Measurements from ENCODE around the gene P2RY12. TPM values are rescaled to one million over a fixed set of nuclear protein-coding genes. Genes with fewer than 3 reads are reported as not detected.

P2RY12 gene
- total RNA-seq, 1 experiment from 2014 or later: not detected

GRCh38 chr3:151362751-151363174 lies 21.8 kb downstream of the P2RY12 start:
- peaks cover 5% of the 10 kb centered on the region for H3K36me3 Mint-ChIP-seq (ENCODE audit: insufficient read depth, unreplicated experiment)
- intact Hi-C loops (cut with micrococcal nuclease; ENCODE audit: unreplicated experiment): no loop called here
- H3K27ac Mint-ChIP-seq (ENCODE audit: unreplicated experiment): no peak overlapping the region
- H3K4me3 Mint-ChIP-seq (ENCODE audit: unreplicated experiment): no peak overlapping the region
- no peaks in the 10 kb centered on the region for H3K36me3 ChIP-seq (ENCODE audit: control insufficient read depth, insufficient read depth, low read length)
- no peaks in the 10 kb centered on the region for H3K9me3 Mint-ChIP-seq (ENCODE audit: unreplicated experiment)
- no peaks in the 10 kb centered on the region for H3K27me3 Mint-ChIP-seq (ENCODE audit: insufficient read depth, unreplicated experiment)
- ChIA-PET POLR2A (no interaction called here), CTCF (no interaction called here)
- TF ChIP-seq CTCF (IDR thresholded peaks at IDR 0.05; ENCODE audit: insufficient read depth in 1 of 2, low read depth in 1 of 2, low read length in 1 of 2, severe bottlenecking in 1 of 2, unreplicated experiment in 1 of 2): no peak
- no peaks in the 10 kb centered on the region for H3K4me1 Mint-ChIP-seq (ENCODE audit: low read depth, unreplicated experiment)
- no peak for DNase-seq
- H3K4me1 ChIP-seq: no peaks in the 10 kb centered on the region
- no TSS peak for BruUV-seq (replicated peaks)
- no peak overlapping the region for H3K4me3 ChIP-seq (ENCODE audit: low read depth, low read length)
- no peaks in the 10 kb centered on the region for H3K9me3 ChIP-seq
- H3K27me3 ChIP-seq (replicated peaks; ENCODE audit: control insufficient read depth, insufficient read depth, low read length): no peaks in the 10 kb centered on the region

- Mint-ChIP-seq H3K4me1 (ENCODE audit: low read depth, unreplicated experiment) (no peaks in the 10 kb centered on the region), H3K27me3 (ENCODE audit: insufficient read depth, unreplicated experiment) (no peaks in the 10 kb centered on the region), H3K27ac (ENCODE audit: unreplicated experiment) (no peak overlapping the region), H3K9me3 (ENCODE audit: unreplicated experiment) (no peaks in the 10 kb centered on the region), H3K36me3 (ENCODE audit: insufficient read depth, unreplicated experiment) (peaks cover 5% of the 10 kb centered on the region), H3K4me3 (ENCODE audit: unreplicated experiment) (no peak overlapping the region)
- no peaks in the 10 kb centered on the region for H3K4me1 ChIP-seq
- no peak for DNase-seq
- BruUV-seq (replicated peaks): no TSS peak
- no peaks in the 10 kb centered on the region for H3K9me3 ChIP-seq
- intact Hi-C loops (cut with micrococcal nuclease; ENCODE audit: unreplicated experiment): no loop called here
- CTCF ChIA-PET: no interaction called here
- POLR2A ChIA-PET: no interaction called here
- no peaks in the 10 kb centered on the region for H3K27me3 ChIP-seq (replicated peaks; ENCODE audit: control insufficient read depth, insufficient read depth, low read length)
- TF ChIP-seq CTCF (IDR thresholded peaks at IDR 0.05; ENCODE audit: insufficient read depth in 1 of 2, low read depth in 1 of 2, low read length in 1 of 2, severe bottlenecking in 1 of 2, unreplicated experiment in 1 of 2): no peak
- H3K4me3 ChIP-seq (ENCODE audit: low read depth, low read length): no peak overlapping the region
- H3K36me3 ChIP-seq (ENCODE audit: control insufficient read depth, insufficient read depth, low read length): no peaks in the 10 kb centered on the region
Measured at GRCh38 chr3:151357463-151357850, 27.1 kb downstream of the P2RY12 start.

GRCh38 chr3:151356794-151357462 lies 27.6 kb downstream of the P2RY12 start:
- no TSS peak for BruUV-seq (replicated peaks)
- H3K27me3 Mint-ChIP-seq (ENCODE audit: insufficient read depth, unreplicated experiment): no peaks in the 10 kb centered on the region
- intact Hi-C loops (cut with micrococcal nuclease; ENCODE audit: unreplicated experiment): no loop called here

More at GRCh38 chr3:151356794-151357462, 27.6 kb downstream of the P2RY12 start:
- POLR2A ChIA-PET: no interaction called here
- CTCF ChIA-PET: no interaction called here
- no peaks in the 10 kb centered on the region for H3K4me1 Mint-ChIP-seq (ENCODE audit: low read depth, unreplicated experiment)
- no peak overlapping the region for H3K27ac Mint-ChIP-seq (ENCODE audit: unreplicated experiment)
- no peak overlapping the region for H3K4me3 Mint-ChIP-seq (ENCODE audit: unreplicated experiment)
- H3K36me3 ChIP-seq (ENCODE audit: control insufficient read depth, insufficient read depth, low read length): no peaks in the 10 kb centered on the region
- no peak for DNase-seq
- TF ChIP-seq CTCF (IDR thresholded peaks at IDR 0.05; ENCODE audit: insufficient read depth in 1 of 2, low read depth in 1 of 2, low read length in 1 of 2, severe bottlenecking in 1 of 2, unreplicated experiment in 1 of 2): no peak
- no peaks in the 10 kb centered on the region for H3K4me1 ChIP-seq
- H3K4me3 ChIP-seq (ENCODE audit: low read depth, low read length): no peak overlapping the region
- H3K9me3 Mint-ChIP-seq (ENCODE audit: unreplicated experiment): no peaks in the 10 kb centered on the region
- H3K27me3 ChIP-seq (replicated peaks; ENCODE audit: control insufficient read depth, insufficient read depth, low read length): no peaks in the 10 kb centered on the region
- no peaks in the 10 kb centered on the region for H3K9me3 ChIP-seq
- H3K36me3 Mint-ChIP-seq (ENCODE audit: insufficient read depth, unreplicated experiment): peaks cover 5% of the 10 kb centered on the region

Data from Caco-2 (cell line).